ENCODE data around the gene PRKN.

The PRKN gene

GRCh38 chr6:161594412-161594811, 1133.2 kb downstream of the PRKN start:
- in situ Hi-C loops (cut with MboI; ENCODE audit: low sequenced_read_pairs) = no loop called here

- in situ Hi-C loops (cut with MboI; ENCODE audit: low sequenced_read_pairs) = no loop called here
These were observed 1136.5 kb downstream of the PRKN start for GRCh38 chr6:161590961-161591627.

DNA sequence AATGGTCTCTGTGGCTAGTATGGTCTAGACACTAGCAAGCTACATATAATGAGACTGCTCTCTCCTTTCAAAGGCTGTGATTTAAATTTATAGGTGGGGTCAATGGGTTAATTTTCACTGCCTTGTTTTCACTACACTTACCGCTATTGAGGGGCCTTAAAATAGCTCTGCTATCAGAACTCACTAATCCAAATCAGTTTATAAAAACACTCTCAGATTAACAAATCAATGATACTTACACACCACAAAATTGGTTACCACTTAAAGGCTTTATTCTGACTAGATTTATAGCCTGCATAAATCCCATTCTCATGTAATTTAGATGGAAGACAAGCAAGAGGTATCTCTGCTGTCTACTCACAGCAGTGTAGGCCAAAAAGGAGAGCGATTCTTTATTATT, 1140.7 kb downstream of the PRKN start:
- in situ Hi-C loops (cut with MboI; ENCODE audit: low sequenced_read_pairs) = no loop called here

GRCh38 chr6:161584621-161585340, 1142.8 kb downstream of the PRKN start:
- in situ Hi-C loops (cut with MboI; ENCODE audit: low sequenced_read_pairs) = no loop called here

DNA sequence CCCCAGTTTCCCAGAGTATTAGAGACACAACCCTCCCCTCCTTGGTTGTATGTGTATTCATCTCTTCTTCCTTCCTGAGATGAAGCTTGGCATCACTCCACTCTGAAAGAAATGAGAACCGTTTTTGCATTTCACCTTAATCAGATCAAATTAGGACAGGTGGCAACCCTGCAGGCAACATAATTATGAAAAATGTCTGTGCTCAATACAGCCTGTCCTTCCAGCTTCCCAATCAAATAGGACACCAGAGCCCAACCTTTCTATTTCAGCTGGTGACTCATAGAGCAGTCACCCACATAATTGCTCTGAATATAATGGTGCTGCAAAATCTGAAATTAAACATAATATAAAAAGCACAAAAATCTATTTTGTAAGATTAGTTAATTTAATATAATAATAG, 1143.5 kb downstream of the PRKN start:
- in situ Hi-C loops (cut with MboI; ENCODE audit: low sequenced_read_pairs) = no loop called here

- in situ Hi-C loops (cut with MboI; ENCODE audit: low sequenced_read_pairs) = no loop called here
These were observed 1144.0 kb downstream of the PRKN start for GRCh38 chr6:161583584-161583983.

DNA sequence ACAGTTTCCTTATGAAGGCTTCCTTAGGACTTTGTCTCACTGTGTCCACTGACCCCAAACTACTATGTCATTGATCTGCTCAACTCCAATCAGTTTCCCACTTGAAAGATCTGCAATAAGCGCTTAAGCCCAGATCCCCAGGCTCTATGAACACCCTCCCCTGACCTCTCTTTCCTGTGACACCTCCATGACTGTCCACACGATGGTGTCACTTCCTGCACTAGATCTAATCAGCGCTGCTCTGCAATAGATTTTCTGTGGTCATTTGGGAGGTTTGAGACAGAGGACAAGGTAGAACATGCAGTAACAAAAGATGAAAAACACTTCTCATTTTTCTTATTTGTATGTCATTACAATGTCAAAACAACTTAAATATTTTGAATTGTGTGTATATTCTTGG, 1149.1 kb downstream of the PRKN start:
- in situ Hi-C loops (cut with MboI; ENCODE audit: low sequenced_read_pairs) = no loop called here

DNA sequence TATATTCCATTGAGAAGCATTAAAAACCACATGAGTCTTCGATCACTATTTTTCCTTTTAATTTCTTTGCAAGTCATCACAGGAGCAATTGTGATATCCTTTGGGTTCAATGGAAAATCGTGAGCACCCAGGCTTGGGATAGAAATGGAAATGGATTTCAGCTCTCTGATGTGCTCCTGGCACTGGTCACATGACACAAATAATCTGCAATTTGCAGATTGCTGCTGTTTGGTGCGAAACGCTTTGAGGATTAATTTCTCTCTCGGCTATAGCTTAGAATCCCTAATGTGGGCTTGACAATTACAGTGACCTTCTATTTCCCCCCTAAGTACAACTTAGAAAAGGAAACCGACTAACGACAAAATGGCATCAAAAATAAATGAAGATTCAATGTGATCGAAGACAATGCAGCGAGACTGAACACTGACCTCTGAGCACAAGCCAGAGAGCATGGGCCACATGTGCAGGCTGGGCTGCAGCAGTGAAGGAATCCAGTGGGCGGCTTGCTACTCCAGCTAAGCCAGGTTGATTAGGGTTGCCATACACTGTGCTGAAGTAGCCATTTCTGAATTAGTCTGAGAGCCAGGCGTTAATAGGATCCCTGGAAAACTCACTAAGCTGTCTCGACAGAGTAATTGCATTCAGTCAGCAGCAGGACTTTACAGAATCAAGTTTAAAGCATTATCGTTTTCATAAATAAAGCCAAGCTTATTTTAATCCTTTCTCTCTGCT, 1151.9 kb downstream of the PRKN start:
- in situ Hi-C loops (cut with MboI; ENCODE audit: low sequenced_read_pairs) = no loop called here

GRCh38 chr6:161568885-161569456, 1158.6 kb downstream of the PRKN start:
- in situ Hi-C loops (cut with MboI; ENCODE audit: low sequenced_read_pairs) = no loop called here

DNA sequence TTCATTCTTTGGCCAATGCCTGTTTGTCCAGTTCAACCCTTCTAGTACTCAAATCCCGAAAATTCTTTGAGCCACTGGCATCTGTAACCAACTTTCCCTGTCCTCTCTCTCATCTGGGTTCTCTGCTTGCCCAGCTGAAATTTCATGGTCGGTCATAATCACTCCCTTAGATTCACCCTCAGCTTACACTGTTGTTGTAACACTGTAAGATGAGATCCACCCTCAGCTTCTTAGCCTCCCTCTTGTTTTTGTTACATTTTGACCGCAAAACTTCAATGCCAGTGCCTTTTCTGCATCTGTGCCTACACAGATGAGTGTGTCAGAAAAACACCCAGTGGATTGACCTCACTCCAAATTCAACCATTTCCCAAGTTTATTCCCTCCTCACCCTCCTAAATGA, 1162.6 kb downstream of the PRKN start:
- in situ Hi-C loops (cut with MboI; ENCODE audit: low sequenced_read_pairs) = no loop called here

DNA sequence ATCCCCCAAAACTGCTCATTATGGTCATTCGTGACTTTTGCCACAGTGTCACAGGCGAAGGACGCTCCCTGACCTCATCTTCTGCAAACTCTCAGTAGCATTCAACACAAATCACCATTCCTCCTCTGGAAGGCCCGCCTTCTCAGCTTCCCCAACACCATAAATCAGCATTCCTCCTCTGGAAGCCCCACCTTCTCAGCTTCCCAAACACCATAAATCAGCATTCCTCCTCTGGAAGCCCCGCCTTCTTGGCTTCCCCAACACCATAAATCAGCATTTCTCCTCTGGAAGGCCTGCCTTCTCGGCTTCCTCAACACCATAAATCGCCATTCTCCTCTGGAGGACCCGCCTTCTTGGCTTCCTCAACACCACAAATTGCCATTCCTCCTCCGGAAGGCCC, 1165.7 kb downstream of the PRKN start:
- in situ Hi-C loops (cut with MboI; ENCODE audit: low sequenced_read_pairs) = no loop called here

DNA sequence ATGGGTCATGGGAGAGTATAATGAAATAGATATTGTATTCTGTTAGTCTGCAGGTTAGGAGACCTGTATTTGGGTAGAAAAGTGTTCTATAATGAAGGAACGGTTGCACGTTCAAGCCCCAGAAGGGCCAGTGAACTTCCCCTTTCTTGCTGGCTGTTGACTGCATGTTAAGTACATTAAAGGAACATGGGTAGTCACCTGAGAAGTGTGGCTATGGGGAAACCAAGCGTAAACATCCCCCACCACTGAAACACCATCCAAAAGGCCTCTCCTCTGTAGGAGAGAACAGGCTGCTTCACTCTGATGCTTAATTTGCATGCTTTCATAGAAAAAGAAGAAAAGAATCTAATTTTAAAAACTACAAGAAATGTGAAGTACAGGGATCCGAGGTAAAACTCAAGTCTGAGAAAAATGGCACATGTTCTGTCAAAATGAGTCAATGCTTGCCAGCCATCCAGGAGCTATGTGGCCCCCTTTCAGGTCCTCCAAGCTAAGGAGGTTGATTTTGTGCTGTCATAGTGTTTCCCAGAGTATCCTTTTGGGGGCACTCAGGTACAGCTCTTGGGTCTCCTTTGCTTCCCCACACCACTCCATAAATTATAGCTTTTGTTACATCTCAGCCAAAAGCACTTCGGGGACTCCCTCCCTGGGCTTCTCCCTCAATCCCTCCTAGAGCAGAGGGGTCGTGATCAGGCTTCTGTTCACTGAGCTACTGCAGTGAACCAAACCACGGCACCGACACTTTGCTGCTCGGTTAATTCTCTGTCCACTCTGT, 1170.0 kb downstream of the PRKN start:
- in situ Hi-C loops (cut with MboI; ENCODE audit: low sequenced_read_pairs) = no loop called here

DNA sequence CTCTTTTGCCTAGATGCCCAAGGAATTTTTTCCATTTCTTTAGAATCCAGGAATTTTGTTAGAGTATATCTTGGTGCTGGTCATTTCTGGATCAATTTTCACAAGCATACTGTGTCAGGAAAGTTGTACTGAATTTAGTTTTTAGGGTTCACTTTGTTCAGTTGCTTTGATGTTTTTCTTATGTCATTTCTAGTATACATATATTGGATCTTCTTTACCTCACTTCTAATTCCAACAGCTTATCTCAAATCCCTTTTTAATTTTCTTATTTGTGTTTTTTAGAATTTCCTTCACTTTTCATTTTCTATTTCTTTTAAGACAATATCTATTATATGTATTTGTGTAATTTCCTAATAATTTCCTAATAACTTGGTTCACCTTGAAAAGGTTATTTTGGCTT, 1172.7 kb downstream of the PRKN start:
- in situ Hi-C loops (cut with MboI; ENCODE audit: low sequenced_read_pairs) = no loop called here

GRCh38 chr6:161549977-161550655, 1177.5 kb downstream of the PRKN start:
- in situ Hi-C loops (cut with MboI; ENCODE audit: low sequenced_read_pairs) = no loop called here

GRCh38 chr6:161548713-161549296, 1178.8 kb downstream of the PRKN start:
- in situ Hi-C loops (cut with MboI; ENCODE audit: low sequenced_read_pairs) = no loop called here

GRCh38 chr6:161547617-161548016, 1179.9 kb downstream of the PRKN start:
- in situ Hi-C loops (cut with MboI; ENCODE audit: low sequenced_read_pairs) = no loop called here

GRCh38 chr6:161546632-161547031, 1180.9 kb downstream of the PRKN start:
- in situ Hi-C loops (cut with MboI; ENCODE audit: low sequenced_read_pairs) = no loop called here

DNA sequence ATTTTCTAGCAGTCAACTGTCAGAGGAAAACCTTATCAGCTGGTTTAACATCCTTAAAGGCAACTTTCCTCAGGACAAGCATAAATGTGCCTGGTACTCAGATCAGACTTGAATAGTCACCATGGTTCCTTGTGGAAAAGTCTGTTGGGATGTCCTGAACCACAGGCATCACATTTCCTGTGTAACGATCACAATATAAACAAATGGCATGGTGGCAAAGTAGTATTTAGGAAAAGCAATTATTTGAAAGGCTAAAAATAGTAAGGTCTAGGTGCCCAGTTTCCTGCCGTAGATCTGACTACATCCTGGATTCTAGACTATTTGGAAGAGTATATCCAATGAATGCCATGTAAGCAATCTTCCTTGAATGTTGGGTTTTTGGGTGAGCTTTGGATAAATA, 1181.8 kb downstream of the PRKN start:
- in situ Hi-C loops (cut with MboI; ENCODE audit: low sequenced_read_pairs) = no loop called here

GRCh38 chr6:161544801-161545480, 1182.6 kb downstream of the PRKN start:
- in situ Hi-C loops (cut with MboI; ENCODE audit: low sequenced_read_pairs) = no loop called here

Data from HL-60/S4 treated with retinoic acid at 250 ng/mL for 4 days and 3 days (cell line).